Astrocyte of the hippocampus (primary cell): ENCODE data around the gene SLC39A1.

Source experiments
- DNase-seq: peaks from one replicate; pipeline ENCODE4 v3.0.0; 2011; ENCODE audit warnings: low read depth, low spot score

Gene SLC39A1

GRCh38 chr1:153976819-153977249 lies 13.5 kb upstream of the SLC39A1 start:
- peak; percentile 42 for DNase-seq

DNA sequence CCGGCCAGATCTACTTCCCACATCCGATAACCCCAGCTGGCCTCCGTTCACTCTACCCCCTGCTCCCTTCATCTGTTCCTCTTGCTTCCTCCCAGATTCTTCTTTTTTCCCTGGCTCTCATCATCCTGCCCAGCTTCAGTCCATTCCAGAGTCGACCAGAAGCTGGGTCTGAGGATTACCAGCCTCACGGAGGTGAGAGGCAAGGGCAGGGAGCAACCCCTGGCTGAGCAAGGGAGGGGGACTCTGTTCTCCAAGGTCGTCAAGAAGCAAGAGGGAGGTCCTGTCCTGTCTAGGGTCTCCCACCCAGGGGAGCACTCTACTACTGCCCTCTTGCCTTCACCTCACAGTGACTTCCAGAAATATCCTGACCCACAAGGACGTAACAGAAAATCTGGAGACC lies 10.2 kb upstream of the SLC39A1 start:
- DNase-seq = no peak

- no peak for DNase-seq
Observed at GRCh38 chr1:153973071-153973470, 9.7 kb upstream of the SLC39A1 start.

DNA sequence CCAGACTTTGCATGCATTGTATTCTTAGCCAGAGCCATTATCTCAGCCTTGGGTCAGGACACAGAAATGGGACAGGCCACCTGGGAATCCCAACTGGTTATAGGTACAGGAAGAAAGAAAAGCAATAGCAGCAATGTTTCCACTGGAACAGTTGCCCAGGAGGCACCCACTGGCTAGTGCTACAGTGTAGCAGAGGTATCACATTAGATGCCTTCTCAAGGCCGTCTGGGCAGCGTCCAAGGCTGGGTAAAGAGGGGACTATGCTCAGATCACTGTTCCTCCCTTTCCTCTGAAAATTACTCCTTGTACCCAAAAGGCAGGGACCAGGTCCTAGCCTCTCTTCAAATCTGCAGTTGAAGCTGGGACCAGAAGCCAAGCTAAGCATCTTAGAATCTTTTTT lies 7.0 kb upstream of the SLC39A1 start:
- no peak for DNase-seq

DNA sequence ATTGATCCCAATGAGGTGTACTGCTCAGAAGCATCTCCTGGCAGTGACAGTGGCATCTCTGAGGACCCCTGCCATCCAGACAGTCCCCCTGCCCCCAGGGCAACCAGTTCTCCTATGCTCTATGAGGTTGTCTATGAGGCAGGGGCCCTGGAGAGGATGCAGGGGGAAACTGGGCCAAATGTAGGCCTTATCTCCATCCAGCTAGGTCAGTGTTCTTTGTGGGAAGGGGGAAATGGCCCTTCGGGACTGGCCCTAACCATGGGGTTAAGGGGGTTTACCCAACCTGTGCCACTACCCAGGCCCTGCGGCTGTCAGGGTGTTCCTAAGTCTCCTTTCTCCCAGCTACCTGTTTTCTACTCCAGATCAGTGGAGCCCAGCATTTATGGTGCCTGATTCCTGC lies 5.6 kb upstream of the SLC39A1 start:
- DNase-seq = no peak

- DNase-seq = no peak
Observed at GRCh38 chr1:153968408-153968807, 5.1 kb upstream of the SLC39A1 start.

DNA sequence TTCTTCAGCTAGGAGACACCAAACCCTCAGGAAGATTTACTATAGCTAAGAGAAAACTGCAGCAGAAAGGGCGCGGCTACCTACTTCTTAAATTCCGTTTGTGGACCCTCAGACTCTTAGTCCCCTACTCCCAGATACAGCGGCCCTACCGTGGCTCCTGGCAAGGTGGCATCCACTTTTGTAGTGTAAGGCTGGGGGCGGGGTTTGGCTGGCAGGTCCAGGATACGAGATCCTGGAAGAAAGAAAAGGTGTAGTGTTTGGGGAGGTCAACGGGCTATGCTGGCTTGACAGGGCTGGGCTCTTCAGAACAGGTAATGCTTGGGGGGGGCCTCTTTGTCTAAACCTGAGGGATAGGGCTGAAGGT lies 4.6 kb upstream of the SLC39A1 start:
- no peak for DNase-seq

DNA sequence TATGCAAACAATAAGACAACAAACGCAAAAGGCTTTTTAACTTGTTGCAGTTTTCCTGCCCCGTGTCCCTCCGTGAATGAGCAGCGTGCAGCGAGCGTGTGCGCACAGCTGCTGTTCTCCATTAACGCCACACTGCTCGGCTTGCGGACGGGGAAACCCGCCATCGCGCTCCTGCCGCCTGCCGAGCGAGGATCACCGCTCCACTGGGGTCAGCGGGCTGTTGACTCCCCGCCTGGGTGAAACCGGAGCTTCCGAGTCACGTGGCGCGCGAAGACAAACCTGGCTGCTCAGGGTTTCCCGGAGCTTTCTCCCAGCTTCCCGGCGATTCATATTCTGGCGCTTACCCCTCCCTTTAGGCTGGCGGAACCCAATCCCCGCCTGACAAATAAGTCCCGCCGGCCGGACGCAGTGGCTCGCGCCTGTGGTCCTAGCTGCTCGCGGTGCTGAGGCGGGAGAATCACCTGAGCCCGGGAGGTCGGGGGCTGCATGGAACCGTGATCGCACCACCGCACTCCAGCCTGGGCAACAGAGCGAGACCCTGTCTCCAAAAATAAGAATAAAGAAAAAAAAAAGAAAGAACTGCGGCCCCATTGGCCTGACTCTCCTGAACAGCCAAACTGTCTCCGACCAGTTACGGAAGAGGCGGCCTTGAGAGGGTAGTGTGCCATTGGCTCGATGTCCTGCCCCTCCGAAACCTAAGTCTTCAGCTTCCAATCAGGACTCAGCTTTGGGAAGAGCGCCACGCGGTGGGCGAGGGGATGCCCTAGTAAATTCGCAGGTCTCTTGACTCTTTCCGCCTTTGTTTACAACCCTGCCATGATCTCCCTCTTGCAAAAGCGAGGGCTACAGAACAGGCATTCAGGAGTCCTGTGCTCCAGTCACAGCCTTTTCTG lies 4.0 kb upstream of the SLC39A1 start, which contains the start of gene CREB3L4:
TSS of gene CREB3L4 (plus strand) at position 796 of the 893 bp plus-strand sequence. CDS start 624 bp downstream, outside the sequence.
- peak; percentile 98 for DNase-seq

DNA sequence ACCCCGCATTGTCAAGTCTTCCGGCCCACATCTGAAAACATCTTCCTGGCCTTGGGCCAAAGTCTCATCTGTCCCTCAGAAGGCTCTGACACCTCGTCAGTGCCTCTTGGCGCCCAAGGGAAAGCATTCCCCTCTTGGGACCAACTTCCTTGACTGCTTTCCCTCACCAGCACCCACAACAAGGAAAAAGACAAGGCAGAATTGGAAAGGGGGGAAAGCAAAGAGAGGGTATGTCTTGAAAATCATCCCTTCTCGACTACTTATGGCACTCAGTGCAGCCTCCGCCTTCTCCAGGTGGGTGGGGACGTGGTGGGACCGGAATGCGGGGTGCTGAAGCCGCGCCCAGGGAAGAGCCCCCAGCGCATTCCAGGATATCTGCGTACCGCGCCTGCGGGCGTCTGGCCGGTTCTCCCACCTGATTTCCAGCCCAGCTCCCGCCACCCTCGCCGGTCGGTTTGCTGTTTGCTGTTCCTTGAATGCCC lies 554 bp upstream of the SLC39A1 start:
- DNase-seq = peak; percentile 71

- peak; percentile 62 for DNase-seq
Observed at GRCh38 chr1:153962088-153963029, 978 bp downstream of the SLC39A1 start.

DNA sequence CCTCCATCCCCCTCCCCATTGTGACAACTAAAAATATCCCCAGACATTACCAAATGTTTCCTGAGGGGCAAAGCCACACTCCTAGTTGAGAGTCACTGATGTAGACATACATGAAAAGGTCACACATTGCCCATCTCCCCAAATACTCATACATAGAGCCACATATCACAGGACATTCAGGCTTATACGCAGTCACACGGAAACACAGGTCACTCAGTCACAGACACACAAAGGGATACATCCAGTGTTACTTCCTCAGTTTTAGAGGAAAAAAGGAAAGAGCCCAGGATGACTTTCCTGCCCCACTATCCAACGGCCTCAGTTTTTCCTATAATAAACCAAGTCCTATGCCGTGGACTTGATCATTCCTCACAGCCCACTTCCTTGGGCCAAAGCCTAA lies 1.9 kb downstream of the SLC39A1 start:
- DNase-seq = no peak

DNA sequence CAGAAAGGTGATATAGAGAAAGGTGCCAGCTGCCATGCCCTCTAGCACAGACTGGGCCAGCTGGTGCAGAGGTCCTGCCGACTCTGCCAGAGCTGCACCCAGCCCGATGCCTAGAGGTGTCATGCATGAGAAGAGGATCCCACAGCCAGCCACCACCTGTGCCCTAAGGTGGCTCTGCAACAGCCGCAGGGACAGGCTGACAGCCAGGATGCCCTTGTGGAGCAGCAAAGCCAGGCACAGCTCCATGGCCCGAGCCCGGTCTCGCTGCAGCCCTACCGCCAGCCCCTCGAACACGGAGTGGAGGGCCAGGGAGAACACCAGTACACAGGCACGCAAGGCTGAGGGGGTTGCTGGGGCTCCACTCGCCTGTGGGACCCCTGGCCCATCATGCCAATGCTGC lies 3.1 kb downstream of the SLC39A1 start:
- no peak for DNase-seq

GRCh38 chr1:153959454-153959853 lies 3.9 kb downstream of the SLC39A1 start:
- no peak for DNase-seq

- DNase-seq = no peak
Observed at GRCh38 chr1:153958961-153959260, 4.4 kb downstream of the SLC39A1 start.

DNA sequence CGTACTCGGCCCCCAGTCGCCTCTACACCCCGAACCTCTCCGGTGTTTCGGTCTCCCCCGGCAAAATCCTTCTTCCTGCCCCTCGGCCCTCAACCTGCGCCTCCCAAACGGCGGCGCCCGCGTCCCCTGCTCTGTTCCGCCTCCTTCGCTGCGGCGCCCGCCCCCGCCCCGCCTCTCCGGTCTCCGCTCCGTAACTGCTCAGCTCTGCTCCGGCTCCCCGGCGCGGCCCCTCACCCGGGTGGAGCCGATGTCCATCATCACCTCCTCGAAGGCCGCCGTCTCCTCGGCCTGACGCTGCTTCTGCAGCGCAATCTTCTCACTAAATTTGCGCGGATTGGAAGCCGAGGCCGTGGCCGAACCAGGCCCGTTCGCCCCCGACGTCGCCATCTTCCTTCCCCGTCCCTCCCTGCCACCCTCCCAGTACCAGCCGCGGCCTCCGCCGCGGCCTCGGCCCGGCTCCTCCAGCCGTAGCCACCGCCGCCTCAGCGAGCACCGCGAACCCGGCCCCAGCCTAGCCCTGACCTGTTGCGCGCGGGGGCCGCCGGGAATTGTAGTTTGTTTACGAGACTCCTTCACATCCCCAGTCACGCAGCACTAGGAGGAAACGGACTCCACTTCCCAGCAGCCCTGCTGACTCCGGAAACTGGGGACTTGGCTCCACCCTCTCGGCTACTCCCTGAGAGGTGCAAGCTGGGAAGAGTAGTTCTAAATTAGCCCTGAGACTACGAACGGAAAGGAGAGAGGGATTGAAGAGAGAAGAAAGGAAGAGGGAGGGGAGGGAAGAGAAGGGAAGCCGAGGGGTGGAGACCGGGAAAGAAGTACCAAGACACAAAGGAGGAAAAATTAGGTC lies 5.0 kb downstream of the SLC39A1 start, which contains the start of gene CRTC2:
TSS of gene CRTC2 (minus strand) at position 502 of the 850 bp plus-strand sequence. CDS start at position 387, 115 bp downstream.
- DNase-seq = peak; percentile 99

- DNase-seq = peak; percentile 53
Observed at GRCh38 chr1:153957744-153958110, 5.6 kb downstream of the SLC39A1 start.

- DNase-seq = no peak
Observed at GRCh38 chr1:153956997-153957715, 6.2 kb downstream of the SLC39A1 start.

GRCh38 chr1:153954826-153955225 lies 8.5 kb downstream of the SLC39A1 start:
- DNase-seq = no peak

DNA sequence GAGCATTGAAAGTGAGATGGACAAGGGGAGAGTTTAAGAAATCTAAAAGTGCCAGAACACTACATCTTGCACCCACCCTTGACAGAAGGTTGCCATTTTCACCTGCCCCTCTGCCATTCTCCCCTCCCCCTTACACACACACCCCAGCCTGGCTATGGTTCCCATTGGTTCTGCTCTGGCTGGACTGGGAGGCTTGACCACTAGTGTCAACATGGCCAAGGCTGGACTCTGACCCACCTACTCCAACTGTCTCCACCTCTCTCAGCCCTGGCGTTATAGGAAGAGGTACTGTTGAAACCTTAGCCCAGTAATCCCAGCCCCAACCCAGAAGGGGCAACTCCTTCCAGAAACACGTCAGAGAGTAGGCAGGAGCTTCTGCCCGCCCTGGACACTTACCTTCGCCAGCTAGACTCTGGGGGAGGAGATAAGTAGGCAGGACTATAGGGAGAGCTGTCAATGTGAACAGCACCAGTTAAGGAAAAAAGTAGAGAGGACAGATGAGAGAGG lies 9.4 kb downstream of the SLC39A1 start:
- no peak for DNase-seq

GRCh38 chr1:153951801-153952200 lies 11.5 kb downstream of the SLC39A1 start:
- DNase-seq = no peak
